GM12874 (cell line): ENCODE measurements around the gene RTP5.

Experiments
- CTCF ChIP-seq: IDR thresholded peaks from 2 replicates; pipeline ENCODE4 v1.5.1; 2011; ENCODE audit warnings: low read depth, mild to moderate bottlenecking, control low read depth, low read length, moderate library complexity; ENCODE audit not compliant: insufficient read depth

Gene RTP5

GRCh38 chr2:241894056-241894641, 24.6 kb downstream of the RTP5 start:
- no peak for TF ChIP-seq CTCF

GRCh38 chr2:241894681-241895426, 25.3 kb downstream of the RTP5 start:
- no peak for TF ChIP-seq CTCF

- TF ChIP-seq CTCF, result no peak
Observed at GRCh38 chr2:241895427-241895711, 25.8 kb downstream of the RTP5 start.

GRCh38 chr2:241895712-241896641, 26.4 kb downstream of the RTP5 start:
- TF ChIP-seq CTCF, result no peak

- TF ChIP-seq CTCF, result no peak
Observed at GRCh38 chr2:241896746-241897201, 27.2 kb downstream of the RTP5 start.

- TF ChIP-seq CTCF, result no peak
Observed at GRCh38 chr2:241897231-241897916, 27.8 kb downstream of the RTP5 start.
